Cardiac septum (tissue), 1 donor: ENCODE measurements around the gene MRPS10. TPM values are rescaled to one million over a fixed set of nuclear protein-coding genes. Genes with fewer than 3 reads are reported as not detected.

Experiments
- DNase-seq: peaks from one replicate; pipeline ENCODE4 v3.0.0-alpha.2; 2020; ENCODE audit warnings: low spot score
- intact Hi-C: fragments of 100-400 bp; cut with DNase I; formaldehyde crosslinking; loops from one replicate; pipeline ENCODE4 v1.14.0; 2022
- total RNA-seq: library from RNA; stranded (reverse); fragmentation: NEBNext Ultra II Directional; extraction: Animal tissue kit (Norgen Biotek cat#: 25700); gene quantifications from one replicate; pipeline ENCODE4 v1.2.1, GENCODE V29; 2021
- donor health status: DM: no; HTN: no; CAD: no.

MRPS10 gene
- total RNA-seq, 1 donor from 2014 or later, result 54.9 TPM

- intact Hi-C loops, result no loop called here
- DNase-seq, result no peak
Measured at GRCh38 chr6:42241915-42242314, 24.3 kb upstream of the MRPS10 start.

- DNase-seq, result no peak
- intact Hi-C loops, result no loop called here
Measured at GRCh38 chr6:42239736-42240375, 22.2 kb upstream of the MRPS10 start.

DNA sequence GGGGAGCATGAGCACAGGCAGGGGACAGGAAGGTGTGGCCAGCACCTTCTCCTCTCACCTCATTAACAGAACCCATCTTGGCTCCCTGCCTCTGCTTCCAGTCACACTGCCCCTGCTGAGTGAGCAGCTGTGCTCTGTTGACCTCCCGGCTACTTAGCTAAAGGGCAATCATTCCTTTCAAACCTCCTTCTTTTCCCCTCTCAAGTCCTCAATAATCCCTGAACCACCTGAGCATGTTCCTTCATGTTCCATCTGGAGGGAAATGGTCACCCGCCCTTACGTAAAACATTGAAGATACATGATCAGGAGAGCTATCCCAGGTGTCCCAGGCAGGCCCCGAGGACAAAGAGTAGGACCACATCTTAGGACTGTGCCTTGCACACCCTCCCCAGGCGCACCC lies 21.7 kb upstream of the MRPS10 start:
- intact Hi-C loops, result no loop called here
- no peak for DNase-seq

- intact Hi-C loops, result no loop called here
Measured at GRCh38 chr6:42237857-42238256, 20.2 kb upstream of the MRPS10 start.

DNA sequence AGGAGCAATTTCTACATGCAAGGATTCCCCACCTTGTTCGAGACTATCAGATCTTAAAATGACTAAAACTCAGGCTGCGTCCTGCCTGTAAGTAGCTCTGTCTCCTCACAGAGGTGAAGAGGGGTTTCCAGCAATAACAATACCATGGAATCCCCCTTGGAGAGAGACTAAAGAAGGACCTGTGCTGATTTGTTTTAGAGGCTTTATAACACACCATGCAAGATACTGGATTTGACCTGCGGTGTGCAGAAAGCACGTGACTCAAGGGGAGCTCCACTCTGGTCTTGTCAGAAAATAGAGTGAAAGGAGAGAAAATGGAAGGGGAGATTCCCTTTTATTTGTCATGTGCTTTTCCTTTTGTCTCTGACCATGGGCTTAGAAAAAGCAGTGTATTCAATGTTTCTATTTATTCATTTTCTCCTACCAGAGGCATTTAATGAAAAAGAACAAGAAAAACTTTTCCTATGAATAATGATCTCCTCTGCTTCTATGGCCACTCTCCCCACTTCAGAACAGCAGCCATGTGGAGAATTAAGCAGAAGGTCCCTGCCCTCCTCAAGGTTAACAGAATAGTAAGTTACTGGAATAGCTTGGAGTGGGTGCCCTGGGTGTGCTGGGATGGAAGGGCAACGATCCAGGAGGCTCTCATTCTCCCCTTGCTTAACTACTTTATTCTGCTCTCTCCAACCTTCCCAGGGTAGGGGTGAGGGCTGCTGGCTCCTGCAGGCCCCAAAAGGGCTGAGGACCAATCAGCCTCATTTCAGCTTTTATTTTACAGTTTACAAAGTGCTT lies 19.2 kb upstream of the MRPS10 start:
- intact Hi-C loops, result no loop called here
- DNase-seq, result no peak

More at GRCh38 chr6:42237857-42238256, 20.2 kb upstream of the MRPS10 start:
- DNase-seq, result no peak

GRCh38 chr6:42236030-42236429 lies 18.4 kb upstream of the MRPS10 start:
- intact Hi-C loops, result no loop called here
- DNase-seq, result no peak

DNA sequence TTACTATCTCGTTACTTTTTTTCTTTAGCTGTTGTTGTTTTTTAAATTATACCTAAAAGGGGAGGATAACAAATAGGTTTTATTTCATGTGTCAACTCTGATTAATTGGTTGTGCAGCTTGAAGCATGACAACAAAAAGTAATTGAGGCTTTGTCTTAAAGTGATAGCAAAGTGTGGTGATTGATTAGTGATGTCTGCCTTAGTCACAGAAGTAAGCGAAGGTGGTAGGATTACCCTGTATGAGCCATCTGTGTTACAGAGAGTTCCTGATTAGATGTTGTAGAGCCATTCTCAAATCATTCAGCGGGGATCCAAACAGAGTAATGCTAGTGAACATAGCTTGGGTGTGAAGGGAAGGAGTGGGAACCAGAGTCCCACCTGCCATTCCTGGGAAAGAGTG lies 14.4 kb upstream of the MRPS10 start:
- DNase-seq, result no peak
- intact Hi-C loops, result no loop called here

- intact Hi-C loops, result no loop called here
Measured at GRCh38 chr6:42230345-42231321, 13.0 kb upstream of the MRPS10 start.

DNA sequence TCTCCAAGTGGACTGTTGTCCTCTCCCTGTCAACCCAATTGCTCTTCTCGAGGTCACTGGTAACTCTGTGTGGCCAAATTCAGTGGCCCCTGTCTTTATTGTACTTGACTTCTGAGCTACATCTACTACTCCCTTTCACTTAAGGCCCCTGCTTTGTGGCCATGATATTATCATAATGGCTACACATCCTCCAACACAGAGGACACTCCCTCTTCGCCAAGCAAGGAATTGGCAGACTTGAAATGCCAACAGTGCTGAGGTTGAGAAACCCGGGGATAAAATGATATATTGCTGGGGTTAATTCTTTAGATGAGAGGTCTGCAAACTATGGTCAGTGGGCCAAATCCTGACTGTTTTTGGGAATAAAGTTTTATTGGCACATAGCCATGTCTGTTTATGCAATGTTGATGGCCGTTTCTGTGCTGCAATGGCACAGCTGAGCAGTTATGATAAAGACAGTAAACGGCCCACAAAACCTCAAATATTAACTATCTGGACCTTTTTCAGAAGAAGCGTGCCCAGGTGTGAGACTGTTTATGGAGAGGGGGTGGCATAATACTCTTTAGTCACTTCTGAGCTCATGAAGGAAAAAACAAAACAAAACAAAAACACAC lies 12.0 kb upstream of the MRPS10 start:
- intact Hi-C loops, result no loop called here
- no peak for DNase-seq

More at GRCh38 chr6:42230345-42231321, 13.0 kb upstream of the MRPS10 start:
- no peak for DNase-seq

DNA sequence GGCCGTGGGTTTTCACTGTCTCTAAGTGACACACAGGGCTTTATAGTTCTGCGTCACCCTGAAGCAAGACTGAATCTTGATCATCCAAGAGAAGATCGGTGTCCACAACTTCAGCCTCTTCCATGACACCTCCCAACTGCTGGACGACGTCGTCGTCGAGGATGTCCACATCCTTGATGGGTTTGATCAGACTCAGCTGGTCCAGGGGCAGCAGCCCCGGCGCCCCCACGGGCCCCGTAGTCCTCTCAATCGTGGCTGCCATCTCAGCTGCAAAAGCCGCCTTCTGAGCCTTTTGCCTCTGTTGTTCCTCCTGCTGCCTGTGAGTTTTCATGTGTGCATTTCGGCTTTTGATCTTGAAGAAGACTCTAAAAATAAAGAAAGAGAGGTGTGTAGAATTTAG lies 10.6 kb upstream of the MRPS10 start:
- intact Hi-C loops, result no loop called here
- DNase-seq, result no peak

DNA sequence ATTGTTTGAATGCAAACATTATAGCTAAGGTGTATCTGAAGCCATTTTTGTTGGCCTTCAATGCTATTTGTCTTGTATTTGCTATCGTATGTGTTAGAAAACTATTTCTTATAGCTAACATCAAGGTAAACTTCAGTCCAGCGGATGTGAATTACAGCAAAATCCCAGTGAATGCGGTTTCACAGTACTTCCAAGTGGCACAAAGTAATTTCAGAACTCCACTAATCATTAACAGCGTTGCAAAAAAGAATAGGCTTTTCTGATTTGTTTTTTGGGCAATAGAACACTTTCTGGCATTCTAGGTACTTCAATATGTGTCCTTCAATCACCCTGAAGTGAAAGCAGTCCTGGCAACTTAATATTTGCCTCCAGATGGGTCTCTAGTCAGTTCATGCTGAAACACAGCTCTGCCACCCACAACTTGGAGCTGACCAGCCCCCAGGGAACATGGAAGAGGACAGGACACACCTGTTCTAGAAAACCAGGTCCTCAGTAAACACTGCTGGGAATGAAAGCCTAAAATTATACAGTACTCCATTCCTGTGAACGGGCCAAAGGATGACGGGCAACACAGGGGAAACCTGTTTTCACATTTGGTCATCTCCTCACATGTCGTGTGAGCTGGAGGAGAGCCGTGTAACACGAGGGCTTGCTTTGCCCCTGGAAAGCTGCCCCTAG lies 9.7 kb upstream of the MRPS10 start:
- intact Hi-C loops, result no loop called here
- DNase-seq, result no peak

GRCh38 chr6:42226645-42227143 lies 9.0 kb upstream of the MRPS10 start:
- no peak for DNase-seq
- intact Hi-C loops, result no loop called here

GRCh38 chr6:42226161-42226611 lies 8.5 kb upstream of the MRPS10 start:
- no peak for DNase-seq

GRCh38 chr6:42225419-42225818 lies 7.8 kb upstream of the MRPS10 start:
- intact Hi-C loops, result no loop called here
- DNase-seq, result no peak

More at GRCh38 chr6:42226161-42226611, 8.5 kb upstream of the MRPS10 start:
- intact Hi-C loops, result no loop called here

GRCh38 chr6:42225029-42225339 lies 7.3 kb upstream of the MRPS10 start:
- intact Hi-C loops, result no loop called here
- no peak for DNase-seq

GRCh38 chr6:42224222-42225028 lies 6.8 kb upstream of the MRPS10 start:
- DNase-seq, result no peak
- intact Hi-C loops, result no loop called here

GRCh38 chr6:42222448-42222847 lies 4.8 kb upstream of the MRPS10 start:
- DNase-seq, result no peak
- intact Hi-C loops, result no loop called here

DNA sequence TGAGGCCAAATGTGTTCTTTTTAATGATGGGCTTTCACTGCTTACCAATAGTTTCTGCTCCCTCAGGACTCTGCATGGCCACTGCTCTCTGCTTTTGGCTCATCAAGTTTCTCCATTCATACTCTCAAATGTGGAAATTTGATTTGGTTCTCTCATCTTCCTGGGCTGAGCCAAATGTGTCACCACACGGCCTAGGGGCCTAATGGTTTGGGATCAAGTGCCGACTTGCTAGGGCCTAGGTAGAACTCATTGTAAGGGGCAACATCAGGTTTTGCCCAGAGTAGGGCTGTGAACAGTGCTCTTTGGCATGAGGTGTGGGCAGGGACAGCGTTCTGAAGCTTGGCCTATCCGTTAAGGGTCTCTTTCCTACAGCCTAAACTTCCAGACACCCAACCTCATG lies 3.9 kb upstream of the MRPS10 start:
- no peak for DNase-seq
- intact Hi-C loops, result no loop called here
